SH-SY5Y (cell line): ENCODE measurements around the gene DLGAP1.

Experiments
- GATA2 ChIP-seq: IDR thresholded peaks from 2 replicates; pipeline ENCODE4 v1.6.1; 2011; ENCODE audit warnings: mild to moderate bottlenecking, low read depth, low read length
- GATA3 ChIP-seq: IDR thresholded peaks from 2 replicates; pipeline ENCODE4 v1.6.1; 2011; ENCODE audit warnings: low read depth, mild to moderate bottlenecking, low read length, moderate library complexity

GRCh38 chr18:4406856-4407255 lies 48.3 kb downstream of the DLGAP1 start:
- no peak for TF ChIP-seq GATA2
- no peak for TF ChIP-seq GATA3
